PC-9 (cell line): Measurements from ENCODE around the gene GPR137B. TPM values are rescaled to one million over a fixed set of nuclear protein-coding genes. Genes with fewer than 3 reads are reported as not detected.

Experiments used
- BruUV-seq: library from RNA; stranded (reverse); fragments of 400-500 nt; replicated peaks from 2 replicates; lab custom pipeline; 2021; lab: Mats Ljungman, UMichigan
- CTCF ChIA-PET: fragments of 300-600 bp; sonication (Branson Sonifier 250); formaldehyde crosslinking; loops from one replicate; lab custom pipeline; 2022; ENCODE audit warnings: antibody characterized with exemption; lab: Charles Lee
- POLR2A ChIA-PET: fragments of 300-600 bp; sonication (Branson Sonifier 250); formaldehyde crosslinking; loops from one replicate; lab custom pipeline; 2022; ENCODE audit warnings: antibody characterized with exemption; ENCODE audit not compliant: unreplicated experiment; lab: Charles Lee
- DNase-seq, 2 experiments: peaks; one replicate each; pipeline versions ENCODE4 v3.0.0 to v3.0.0-alpha.2; 2015 to 2022; ENCODE audit warnings: mixed read lengths in 1 of 2
- H2AFZ ChIP-seq: fragments of 200-600 bp; sonication (generic); 2 replicates; pipeline ENCODE4 v1.8.1; 2017; ENCODE audit warnings: antibody characterized with exemption
- H3F3A ChIP-seq: fragments of 200-600 bp; sonication (generic); 2 replicates; pipeline ENCODE4 v1.8.1; 2017; ENCODE audit warnings: antibody characterized with exemption, mild to moderate bottlenecking, low read depth; ENCODE audit not compliant: insufficient read depth
- H3K27ac ChIP-seq: fragments of 200-600 bp; sonication (generic); 2 replicates; pipeline ENCODE4 v1.6.1; 2016; ENCODE audit warnings: mixed run types
- H3K27me3 ChIP-seq: fragments of 200-600 bp; sonication (generic); 2 replicates; pipeline ENCODE4 v1.6.1; 2016; ENCODE audit warnings: low read depth, mixed run types; ENCODE audit not compliant: insufficient read depth
- H3K36me3 ChIP-seq: fragments of 200-600 bp; sonication (generic); 2 replicates; pipeline ENCODE4 v1.6.1; 2016; ENCODE audit warnings: low read depth, mixed run types
- H3K4me1 ChIP-seq: fragments of 200-600 bp; sonication (generic); replicated peaks from 2 replicates; pipeline ENCODE4 v1.6.1; 2016; ENCODE audit warnings: mixed run types; ENCODE audit not compliant: insufficient read depth
- H3K4me2 ChIP-seq: fragments of 200-600 bp; sonication (generic); 2 replicates; pipeline ENCODE4 v1.6.1; 2017; ENCODE audit warnings: mixed run types
- H3K4me3 ChIP-seq: fragments of 200-600 bp; sonication (generic); 2 replicates; pipeline ENCODE4 v1.6.1; 2016; ENCODE audit warnings: mixed run types
- H3K79me2 ChIP-seq: fragments of 200-600 bp; sonication (generic); 2 replicates; pipeline ENCODE4 v1.6.1; 2017; ENCODE audit warnings: low read depth, mixed run types
- H3K9me2 ChIP-seq: fragments of 200-600 bp; sonication (generic); 2 replicates; pipeline ENCODE4 v1.8.1; 2017; ENCODE audit warnings: mild to moderate bottlenecking; ENCODE audit not compliant: insufficient read depth
- H3K9me3 ChIP-seq: fragments of 200-600 bp; sonication (generic); 2 replicates; pipeline ENCODE4 v1.8.1; 2016; ENCODE audit warnings: low read depth; ENCODE audit not compliant: insufficient read depth
- H4K20me1 ChIP-seq: fragments of 200-600 bp; sonication (generic); 2 replicates; pipeline ENCODE4 v1.8.1; 2017; ENCODE audit not compliant: insufficient read depth
- CTCF ChIP-seq: fragments of 200-600 bp; sonication (generic); conservative IDR thresholded peaks from 2 replicates; pipeline ENCODE4 v1.6.1; 2017; ENCODE audit warnings: mixed run types, antibody characterized with exemption, mild to moderate bottlenecking, moderate library complexity
- EZH2 ChIP-seq: fragments of 200-600 bp; sonication (generic); IDR thresholded peaks from 2 replicates; pipeline ENCODE4 v1.8.0; 2017; ENCODE audit warnings: antibody characterized with exemption, low read depth
- intact Hi-C: fragments of 100-400 bp; cut with micrococcal nuclease; formaldehyde crosslinking; loops from one replicate; pipeline ENCODE4 v1.10.0; 2022; ENCODE audit not compliant: unreplicated experiment
- total RNA-seq: library from RNA; stranded (reverse); gene quantifications from 2 replicates; pipeline ENCODE4 v1.2.3, GENCODE V29; 2021

Gene GPR137B
- total RNA-seq, 1 experiment from 2014 or later, result not detected

- intact Hi-C loops, result no loop called here
- TF ChIP-seq CTCF (no peak), EZH2 (no peak)
- no peaks in the 10 kb centered on the region for H3K36me3 ChIP-seq
- DNase-seq, result no peak
- no peak overlapping the region for H3K4me2 ChIP-seq
- ChIA-PET POLR2A (no interaction called here), CTCF (no interaction called here)
- no peaks in the 10 kb centered on the region for H3K9me2 ChIP-seq
- no peak overlapping the region for H2AFZ ChIP-seq
- H3K4me3 ChIP-seq, result no peak overlapping the region
- no peaks in the 10 kb centered on the region for H3K9me3 ChIP-seq
- H3K79me2 ChIP-seq, result no peaks in the 10 kb centered on the region
- H4K20me1 ChIP-seq, result no peaks in the 10 kb centered on the region; the same call in 1 of the 2 replicates
- no peaks in the 10 kb centered on the region for H3F3A ChIP-seq
- 0 out of 2 replicates have a peak, but pooled peaks cover 18% of the 10 kb centered on the region for H3K27me3 ChIP-seq
- no TSS peak for BruUV-seq
- no peaks in the 10 kb centered on the region for H3K4me1 ChIP-seq
- no peak overlapping the region for H3K27ac ChIP-seq
These were observed 50.8 kb downstream of the GPR137B start for GRCh38 chr1:236193184-236193583.

GRCh38 chr1:236200925-236201324 lies 58.6 kb downstream of the GPR137B start:
- Histone ChIP-seq H4K20me1 (no peaks in the 10 kb centered on the region; the same call in 1 of the 2 replicates), H3K36me3 (no peaks in the 10 kb centered on the region), H3K27ac (no peak overlapping the region), H3K4me3 (no peak overlapping the region), H3K27me3 (no peaks in the 10 kb centered on the region), H3K4me2 (no peak overlapping the region), H3K9me2 (no peaks in the 10 kb centered on the region; the same call in 1 of the 2 replicates), H2AFZ (no peak overlapping the region), H3K9me3 (no peaks in the 10 kb centered on the region; the same call in 1 of the 2 replicates), H3F3A (no peaks in the 10 kb centered on the region), H3K79me2 (no peaks in the 10 kb centered on the region), H3K4me1 (no peaks in the 10 kb centered on the region)
- POLR2A ChIA-PET, result no interaction called here
- BruUV-seq, result no TSS peak
- CTCF ChIA-PET, result no interaction called here
- intact Hi-C loops, result no loop called here
- no peak for DNase-seq
- TF ChIP-seq CTCF, result no peak
- TF ChIP-seq EZH2, result no peak

GRCh38 chr1:236201786-236202185 lies 59.4 kb downstream of the GPR137B start:
- Histone ChIP-seq H3F3A (no peaks in the 10 kb centered on the region), H3K4me2 (no peak overlapping the region), H3K9me2 (no peaks in the 10 kb centered on the region; the same call in 1 of the 2 replicates), H3K36me3 (no peaks in the 10 kb centered on the region), H2AFZ (no peak overlapping the region), H3K27me3 (no peaks in the 10 kb centered on the region), H3K9me3 (no peaks in the 10 kb centered on the region; the same call in 1 of the 2 replicates), H3K4me1 (no peaks in the 10 kb centered on the region), H4K20me1 (no peaks in the 10 kb centered on the region; the same call in 1 of the 2 replicates), H3K4me3 (no peak overlapping the region), H3K79me2 (no peaks in the 10 kb centered on the region), H3K27ac (no peak overlapping the region)
- TF ChIP-seq CTCF (no peak), EZH2 (no peak)
- no TSS peak for BruUV-seq
- intact Hi-C loops, result no loop called here
- POLR2A ChIA-PET, result no interaction called here
- CTCF ChIA-PET, result no interaction called here
- DNase-seq, result no peak
